Mesendoderm (in vitro differentiated cells): ENCODE measurements around the gene ATG2A. TPM values are rescaled to one million over a fixed set of nuclear protein-coding genes. Genes with fewer than 3 reads are reported as not detected.
"Not testable (repeated sequence)": the region's sequence is repeated elsewhere in the genome, so short reads cannot be mapped to it uniquely, and the experiment has no call there.

ENCODE experiments used
- DNase-seq: peaks from one replicate; pipeline ENCODE4 v3.0.0; 2013
- H2AK5ac ChIP-seq: 2 replicates; pipeline ENCODE4 v1.6.1; 2013; ENCODE audit warnings: low read length, inconsistent platforms
- H2BK120ac ChIP-seq: 2 replicates; pipeline ENCODE4 v1.6.1; 2013; ENCODE audit warnings: low read depth, mild to moderate bottlenecking, low read length, moderate library complexity, mixed read lengths
- H2BK15ac ChIP-seq: replicated peaks from 2 replicates; pipeline ENCODE4 v1.6.1; 2013; ENCODE audit warnings: low read depth, mild to moderate bottlenecking, moderate library complexity
- H2BK5ac ChIP-seq: 2 replicates; pipeline ENCODE4 v1.6.1; 2013; ENCODE audit warnings: low read length, inconsistent platforms
- H3K18ac ChIP-seq: 2 replicates; pipeline ENCODE4 v1.6.1; 2013; ENCODE audit warnings: mild to moderate bottlenecking, low read length, mixed read lengths
- H3K23ac ChIP-seq: one replicate; pipeline ENCODE4 v1.6.1; 2013; ENCODE audit warnings: low read length
- H3K27ac ChIP-seq: 2 replicates; pipeline ENCODE4 v1.5.1; 2013; ENCODE audit warnings: low read depth, mild to moderate bottlenecking, inconsistent platforms, low read length, moderate library complexity
- H3K27me3 ChIP-seq: 2 replicates; pipeline ENCODE4 v1.6.1; 2013; ENCODE audit warnings: low read length, control low read depth, mild to moderate bottlenecking, inconsistent platforms; ENCODE audit not compliant: insufficient read depth, poor library complexity
- H3K36me3 ChIP-seq: 2 replicates; pipeline ENCODE4 v1.6.1; 2013; ENCODE audit warnings: low read length, inconsistent platforms; ENCODE audit not compliant: control insufficient read depth, insufficient read depth
- H3K4ac ChIP-seq: one replicate; pipeline ENCODE4 v1.6.1; 2013; ENCODE audit warnings: low read depth, mild to moderate bottlenecking, low read length, moderate library complexity
- H3K4me1 ChIP-seq: 2 replicates; pipeline ENCODE4 v1.6.1; 2013; ENCODE audit warnings: low read depth, low read length, inconsistent platforms; ENCODE audit not compliant: control insufficient read depth
- H3K4me2 ChIP-seq: 2 replicates; pipeline ENCODE4 v1.6.1; 2013; ENCODE audit warnings: low read length
- H3K4me3 ChIP-seq: 2 replicates; pipeline ENCODE4 v1.5.1; 2013; ENCODE audit warnings: mild to moderate bottlenecking, low read length
- H3K56ac ChIP-seq: one replicate; pipeline ENCODE4 v1.6.1; 2013; ENCODE audit warnings: low read length
- H3K79me1 ChIP-seq: 2 replicates; pipeline ENCODE4 v1.6.1; 2013; ENCODE audit warnings: low read length, inconsistent platforms
- H3K79me2 ChIP-seq: 2 replicates; pipeline ENCODE4 v1.6.1; 2013; ENCODE audit warnings: mild to moderate bottlenecking, low read length; ENCODE audit not compliant: control insufficient read depth, insufficient read depth
- H3K9ac ChIP-seq: 2 replicates; pipeline ENCODE4 v1.6.1; 2013; ENCODE audit warnings: low read length, inconsistent platforms
- H4K5ac ChIP-seq: one replicate; pipeline ENCODE4 v1.6.1; 2013; ENCODE audit warnings: low read length
- H4K8ac ChIP-seq: one replicate; pipeline ENCODE4 v1.6.1; 2013; ENCODE audit warnings: low read depth, mild to moderate bottlenecking, control low read depth, low read length, moderate library complexity
- WGBS: extraction: QIAGEN DNeasy Blood & Tissue Kit; methylation state at CpG from one replicate; pipeline ENCODE4 v1.1.7; 2013; ENCODE audit warnings: low lambda C conversion rate, missing lambda C conversion rate; ENCODE audit not compliant: insufficient coverage; ENCODE audit errors: extremely low coverage; 5-methylcytosine and 5-hydroxymethylcytosine counted together
- small RNA-seq: library from polyadenylated mRNA; stranded (forward); fragments of <200 nt; extraction: miRNeasy Mini kit (QIAGEN cat#:217004); gene quantifications from one replicate; pipeline ENCODE3, GENCODE V24; 2013; ENCODE audit not compliant: insufficient read depth

ATG2A gene

DNA sequence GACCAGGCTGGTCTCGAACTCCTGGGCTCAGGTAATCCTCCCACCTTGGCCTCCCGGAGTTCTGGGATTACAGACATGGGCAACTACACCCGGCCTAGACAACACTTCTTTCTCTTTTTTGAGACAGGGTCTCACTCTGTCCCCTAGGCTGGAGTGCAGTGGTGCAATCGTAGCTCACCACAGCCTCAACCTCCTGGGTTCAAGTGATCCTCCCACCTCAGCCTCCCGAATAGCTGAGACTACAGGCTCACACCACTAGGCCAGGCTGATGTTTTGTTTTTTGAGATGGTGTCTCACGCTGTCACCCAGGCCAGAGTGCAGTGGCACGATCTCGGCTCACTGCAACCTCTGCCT is 71.3 kb downstream of the ATG2A start:
- H3K9ac ChIP-seq, H2AK5ac ChIP-seq, H3K27me3 ChIP-seq, H4K8ac ChIP-seq, H3K18ac ChIP-seq, H3K23ac ChIP-seq, H4K5ac ChIP-seq, H3K4ac ChIP-seq, H3K36me3 ChIP-seq, DNase-seq, H3K79me1 ChIP-seq, H2BK120ac ChIP-seq, H3K4me3 ChIP-seq, H2BK15ac ChIP-seq, H3K4me2 ChIP-seq, H3K79me2 ChIP-seq, H3K56ac ChIP-seq, H3K27ac ChIP-seq, H2BK5ac ChIP-seq: not testable (repeated sequence)
- WGBS = no CpG with 5 or more reads among the region's 8 CpGs
- H3K4me1 ChIP-seq = peaks cover 11% of the 10 kb centered on the region

DNA sequence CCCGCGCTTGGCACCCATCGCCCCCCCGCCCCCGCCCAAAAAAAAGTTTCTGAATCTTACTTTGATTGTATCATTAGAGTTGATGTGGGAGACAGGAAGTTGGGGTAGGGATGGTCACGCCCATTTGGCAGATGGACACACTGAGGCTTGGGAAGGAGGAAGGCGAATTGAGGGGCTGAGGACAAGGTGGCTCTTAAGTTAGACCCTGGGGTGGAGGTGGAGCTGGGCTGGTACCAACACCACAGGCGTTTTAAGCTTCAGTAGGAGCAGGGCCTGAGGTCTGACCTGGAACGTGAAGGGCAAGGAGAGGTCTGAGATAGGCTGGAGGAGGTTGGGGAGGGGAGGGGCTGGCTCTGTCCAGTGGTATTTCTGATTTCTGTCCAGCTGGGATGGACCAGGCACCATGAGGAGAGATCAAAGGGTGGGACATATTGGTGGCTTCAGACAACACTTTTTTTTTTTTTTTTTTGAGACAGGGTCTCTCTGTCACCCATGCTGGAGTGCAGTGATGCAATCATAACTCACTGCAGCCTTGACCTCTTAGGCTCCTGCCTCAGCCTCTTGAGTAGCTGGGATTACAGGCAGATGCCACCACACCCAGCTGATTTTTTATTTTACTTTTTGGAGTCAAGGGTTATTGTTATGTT is 71.8 kb downstream of the ATG2A start:
- peak overlapping the region; percentile 92 for H3K56ac ChIP-seq
- H3K4me2 ChIP-seq = peak overlapping the region; percentile 18
- no peak overlapping the region for H2BK5ac ChIP-seq
- H3K79me1 ChIP-seq = peaks cover 4% of the 10 kb centered on the region
- no peaks in the 10 kb centered on the region for H3K27me3 ChIP-seq
- no peak for DNase-seq
- no peak overlapping the region for H2BK15ac ChIP-seq
- H4K8ac ChIP-seq = no peak overlapping the region
- no peak overlapping the region for H3K4ac ChIP-seq
- H3K4me1 ChIP-seq = peaks cover 11% of the 10 kb centered on the region
- H3K27ac ChIP-seq = no peak overlapping the region
- no peak overlapping the region for H3K4me3 ChIP-seq
- H3K9ac ChIP-seq = peak overlapping the region; percentile 80
- H2BK120ac ChIP-seq = no peak overlapping the region
- no peaks in the 10 kb centered on the region for H3K79me2 ChIP-seq
- H4K5ac ChIP-seq = no peak overlapping the region
- no peak overlapping the region for H3K18ac ChIP-seq
- no CpG with 5 or more reads among the region's 9 CpGs for WGBS
- no peak overlapping the region for H3K23ac ChIP-seq
- peak overlapping the region; percentile 86 for H2AK5ac ChIP-seq
- no peaks in the 10 kb centered on the region for H3K36me3 ChIP-seq

Small RNA genes within 50 kb of the gene (small RNA-seq; reads per million reads assigned to genes)
- not detected for gene MIR6749
- not detected for gene MIR6750
